HepG2 (cell line): ENCODE results near the gene PIGL. TPM values are rescaled to one million over a fixed set of nuclear protein-coding genes. Genes with fewer than 3 reads are reported as not detected.

Experiments used
- AGO2 ChIP-seq: fragments of 200-400 bp; formaldehyde crosslinking; optimal IDR thresholded peaks from 2 replicates; pipeline ENCODE3; 2017; ENCODE audit warnings: mild to moderate bottlenecking, low read depth, low read length, moderate library complexity
- ATAD3A ChIP-seq: sonication (generic); formaldehyde crosslinking; IDR thresholded peaks from 2 replicates; pipeline ENCODE4 v1.4.0; 2020; ENCODE audit warnings: missing genetic modification reagents
- DNMT1 ChIP-seq: sonication (generic); formaldehyde crosslinking; IDR thresholded peaks from 2 replicates; pipeline ENCODE4 v1.5.1; 2020; ENCODE audit warnings: mild to moderate bottlenecking, missing genetic modification reagents
- NR2F2 ChIP-seq: IDR thresholded peaks from 2 replicates; pipeline ENCODE4 v1.6.1; 2012; ENCODE audit warnings: low read depth, inconsistent platforms, borderline replicate concordance
- NR3C1 ChIP-seq: sonication (generic); formaldehyde crosslinking; IDR thresholded peaks from 2 replicates; pipeline ENCODE4 v1.4.0; 2020; ENCODE audit warnings: missing genetic modification reagents
- RXRA ChIP-seq: sonication (generic); formaldehyde crosslinking; IDR thresholded peaks from 2 replicates; pipeline ENCODE4 v1.5.1; 2020; ENCODE audit warnings: missing genetic modification reagents
- SNRNP70 ChIP-seq: fragments of 200-400 bp; formaldehyde crosslinking; IDR thresholded peaks from 2 replicates; pipeline ENCODE4 v1.6.1; 2017; ENCODE audit warnings: mild to moderate bottlenecking, low read depth, low read length, moderate library complexity
- THYN1 ChIP-seq: sonication (generic); formaldehyde crosslinking; IDR thresholded peaks from 2 replicates; pipeline ENCODE4 v1.8.1; 2023; ENCODE audit warnings: low read depth, mild to moderate bottlenecking, moderate library complexity, missing genetic modification reagents, borderline replicate concordance
- ZC3H13 ChIP-seq: sonication (generic); formaldehyde crosslinking; IDR thresholded peaks from 2 replicates; pipeline ENCODE4 v1.8.1; 2023; ENCODE audit warnings: mild to moderate bottlenecking, missing genetic modification reagents, moderate library complexity
- ZNF17 ChIP-seq: sonication (generic); formaldehyde crosslinking; IDR thresholded peaks from 2 replicates; pipeline ENCODE4 v1.5.0; 2020; ENCODE audit warnings: mild to moderate bottlenecking, missing genetic modification reagents
- ZNF335 ChIP-seq: sonication (generic); formaldehyde crosslinking; IDR thresholded peaks from 2 replicates; pipeline ENCODE4 v1.4.0; 2020; ENCODE audit warnings: missing genetic modification reagents
- ZNF33A ChIP-seq: sonication (generic); formaldehyde crosslinking; IDR thresholded peaks from 2 replicates; pipeline ENCODE4 v1.5.1; 2020; ENCODE audit warnings: missing genetic modification reagents, mild to moderate bottlenecking, moderate library complexity, borderline replicate concordance
- ZNF484 ChIP-seq: sonication (generic); formaldehyde crosslinking; IDR thresholded peaks from 2 replicates; pipeline ENCODE4 v1.5.1; 2020; ENCODE audit warnings: mild to moderate bottlenecking, low read depth, missing genetic modification reagents, borderline replicate concordance
- ZNF674 ChIP-seq: sonication (generic); formaldehyde crosslinking; IDR thresholded peaks from 2 replicates; pipeline ENCODE4 v1.5.0; 2020; ENCODE audit warnings: low read depth, mild to moderate bottlenecking, missing genetic modification reagents
- ZNF883 ChIP-seq: sonication (generic); formaldehyde crosslinking; IDR thresholded peaks from 2 replicates; pipeline ENCODE4 v1.5.1; 2020; ENCODE audit warnings: mild to moderate bottlenecking, missing genetic modification reagents; ENCODE audit errors: not compliant biosample characterization
- ZSCAN22 ChIP-seq: sonication (generic); formaldehyde crosslinking; IDR thresholded peaks from 2 replicates; pipeline ENCODE4 v1.4.0; 2020; ENCODE audit warnings: mild to moderate bottlenecking, missing genetic modification reagents
- polyA plus RNA-seq, 8 experiments: library from polyadenylated mRNA; depleted of rRNA in 3 of 8; stranded (reverse) in 7 of 8; unstranded in 1 of 8; fragments of >200 nt; fragmentation: Illumina TruSeq in 4 of 8; extraction: Trizol in 4 of 8; gene quantifications; 2 replicates each; pipeline versions ENCODE4 v1.2.1 to v1.2.3, GENCODE V29; 2011 to 2016; ENCODE audit warnings: low read depth in 4 of 8, missing spikeins in 1 of 8, mixed read lengths in 1 of 8; ENCODE audit not compliant: insufficient read depth in 1 of 8
- total RNA-seq, 5 experiments: library from RNA; depleted of rRNA; stranded (reverse); fragments of >200 nt; fragmentation: Illumina TruSeq; extraction: Trizol; gene quantifications; 2 replicates each; pipeline ENCODE4 v1.2.3, GENCODE V29; 2016; ENCODE audit warnings: low read depth in 1 of 5
- TF ChIP-seq, protein P1 (sequence below): sonication (generic); formaldehyde crosslinking; IDR thresholded peaks from 2 replicates; pipeline ENCODE4 v1.9.0; 2022; ENCODE audit warnings: low read depth, missing genetic modification reagents
- TF ChIP-seq, protein P2 (sequence below): IDR thresholded peaks from 2 replicates; pipeline ENCODE4 v1.6.1; 2012; ENCODE audit warnings: low read length, improper control_type of control experiment
- TF ChIP-seq, protein P3 (sequence below): sonication (generic); formaldehyde crosslinking; IDR thresholded peaks from 2 replicates; pipeline ENCODE4 v1.4.0; 2020; ENCODE audit warnings: missing genetic modification reagents
- TF ChIP-seq, protein P4 (sequence below): sonication (generic); formaldehyde crosslinking; IDR thresholded peaks from 2 replicates; pipeline ENCODE4 v1.4.0; 2020; ENCODE audit warnings: missing genetic modification reagents, mild to moderate bottlenecking, borderline replicate concordance

PIGL gene
- total and polyA plus RNA-seq, 2 of the 13 experiments (the other 11 are each of a cell fraction or from before 2014, with no cell fraction given) = 28.5 to 63.8 TPM

DNA sequence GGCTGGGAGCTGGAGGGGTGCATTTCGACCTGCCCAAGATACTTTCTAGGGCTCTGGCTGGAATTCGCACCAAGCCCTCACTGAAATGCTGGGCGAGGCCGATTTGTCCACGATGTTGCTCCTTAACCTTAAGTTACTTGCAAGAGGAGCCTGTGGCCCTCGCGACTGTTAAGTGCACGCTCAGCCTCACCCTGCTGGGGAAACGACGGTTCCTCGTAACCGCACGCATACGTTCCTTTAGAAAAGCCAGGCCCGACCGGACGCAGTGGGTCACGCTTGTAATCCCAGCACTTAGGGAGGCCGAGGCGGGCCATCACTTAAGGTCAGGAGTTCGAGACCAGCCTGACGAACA is 1.1 kb upstream of the PIGL start (continued):
- TF ChIP-seq ZC3H13 (CRISPR knock-in tag) = peak; percentile 32; the same call in 1 of the 2 replicates
- TF ChIP-seq ZSCAN22 = no peak
- TF ChIP-seq AGO2 = no peak
- TF ChIP-seq NR3C1 (CRISPR knock-in tag) = no peak
- TF ChIP-seq NR2F2 = no peak
- TF ChIP-seq RXRA (CRISPR knock-in tag) = 0 out of 2 replicates have a peak, but pooled peaks have one; percentile 4
- TF ChIP-seq ZNF335 (CRISPR knock-in tag) = 0 out of 2 replicates have a peak, but pooled peaks have one; percentile 56
- TF ChIP-seq ZNF33A (CRISPR knock-in tag) = no peak
- TF ChIP-seq ATAD3A (CRISPR knock-in tag) = no peak
- TF ChIP-seq ZNF17 (CRISPR knock-in tag) = no peak
- no peak for TF ChIP-seq THYN1 (CRISPR knock-in tag)
- TF ChIP-seq, protein P1, sequence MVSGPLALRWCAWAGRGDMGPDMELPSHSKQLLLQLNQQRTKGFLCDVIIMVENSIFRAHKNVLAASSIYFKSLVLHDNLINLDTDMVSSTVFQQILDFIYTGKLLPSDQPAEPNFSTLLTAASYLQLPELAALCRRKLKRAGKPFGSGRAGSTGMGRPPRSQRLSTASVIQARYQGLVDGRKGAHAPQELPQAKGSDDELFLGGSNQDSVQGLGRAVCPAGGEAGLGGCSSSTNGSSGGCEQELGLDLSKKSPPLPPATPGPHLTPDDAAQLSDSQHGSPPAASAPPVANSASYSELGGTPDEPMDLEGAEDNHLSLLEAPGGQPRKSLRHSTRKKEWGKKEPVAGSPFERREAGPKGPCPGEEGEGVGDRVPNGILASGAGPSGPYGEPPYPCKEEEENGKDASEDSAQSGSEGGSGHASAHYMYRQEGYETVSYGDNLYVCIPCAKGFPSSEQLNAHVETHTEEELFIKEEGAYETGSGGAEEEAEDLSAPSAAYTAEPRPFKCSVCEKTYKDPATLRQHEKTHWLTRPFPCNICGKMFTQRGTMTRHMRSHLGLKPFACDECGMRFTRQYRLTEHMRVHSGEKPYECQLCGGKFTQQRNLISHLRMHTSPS (CRISPR knock-in tag) = no peak
- TF ChIP-seq ZNF484 (CRISPR knock-in tag) = no peak
- TF ChIP-seq SNRNP70 = no peak
- TF ChIP-seq, protein P2, sequence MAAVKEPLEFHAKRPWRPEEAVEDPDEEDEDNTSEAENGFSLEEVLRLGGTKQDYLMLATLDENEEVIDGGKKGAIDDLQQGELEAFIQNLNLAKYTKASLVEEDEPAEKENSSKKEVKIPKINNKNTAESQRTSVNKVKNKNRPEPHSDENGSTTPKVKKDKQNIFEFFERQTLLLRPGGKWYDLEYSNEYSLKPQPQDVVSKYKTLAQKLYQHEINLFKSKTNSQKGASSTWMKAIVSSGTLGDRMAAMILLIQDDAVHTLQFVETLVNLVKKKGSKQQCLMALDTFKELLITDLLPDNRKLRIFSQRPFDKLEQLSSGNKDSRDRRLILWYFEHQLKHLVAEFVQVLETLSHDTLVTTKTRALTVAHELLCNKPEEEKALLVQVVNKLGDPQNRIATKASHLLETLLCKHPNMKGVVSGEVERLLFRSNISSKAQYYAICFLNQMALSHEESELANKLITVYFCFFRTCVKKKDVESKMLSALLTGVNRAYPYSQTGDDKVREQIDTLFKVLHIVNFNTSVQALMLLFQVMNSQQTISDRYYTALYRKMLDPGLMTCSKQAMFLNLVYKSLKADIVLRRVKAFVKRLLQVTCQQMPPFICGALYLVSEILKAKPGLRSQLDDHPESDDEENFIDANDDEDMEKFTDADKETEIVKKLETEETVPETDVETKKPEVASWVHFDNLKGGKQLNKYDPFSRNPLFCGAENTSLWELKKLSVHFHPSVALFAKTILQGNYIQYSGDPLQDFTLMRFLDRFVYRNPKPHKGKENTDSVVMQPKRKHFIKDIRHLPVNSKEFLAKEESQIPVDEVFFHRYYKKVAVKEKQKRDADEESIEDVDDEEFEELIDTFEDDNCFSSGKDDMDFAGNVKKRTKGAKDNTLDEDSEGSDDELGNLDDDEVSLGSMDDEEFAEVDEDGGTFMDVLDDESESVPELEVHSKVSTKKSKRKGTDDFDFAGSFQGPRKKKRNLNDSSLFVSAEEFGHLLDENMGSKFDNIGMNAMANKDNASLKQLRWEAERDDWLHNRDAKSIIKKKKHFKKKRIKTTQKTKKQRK = no peak
- TF ChIP-seq, protein P3, sequence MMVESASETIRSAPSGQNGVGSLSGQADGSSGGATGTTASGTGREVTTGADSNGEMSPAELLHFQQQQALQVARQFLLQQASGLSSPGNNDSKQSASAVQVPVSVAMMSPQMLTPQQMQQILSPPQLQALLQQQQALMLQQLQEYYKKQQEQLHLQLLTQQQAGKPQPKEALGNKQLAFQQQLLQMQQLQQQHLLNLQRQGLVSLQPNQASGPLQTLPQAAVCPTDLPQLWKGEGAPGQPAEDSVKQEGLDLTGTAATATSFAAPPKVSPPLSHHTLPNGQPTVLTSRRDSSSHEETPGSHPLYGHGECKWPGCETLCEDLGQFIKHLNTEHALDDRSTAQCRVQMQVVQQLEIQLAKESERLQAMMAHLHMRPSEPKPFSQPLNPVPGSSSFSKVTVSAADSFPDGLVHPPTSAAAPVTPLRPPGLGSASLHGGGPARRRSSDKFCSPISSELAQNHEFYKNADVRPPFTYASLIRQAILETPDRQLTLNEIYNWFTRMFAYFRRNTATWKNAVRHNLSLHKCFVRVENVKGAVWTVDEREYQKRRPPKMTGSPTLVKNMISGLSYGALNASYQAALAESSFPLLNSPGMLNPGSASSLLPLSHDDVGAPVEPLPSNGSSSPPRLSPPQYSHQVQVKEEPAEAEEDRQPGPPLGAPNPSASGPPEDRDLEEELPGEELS (CRISPR knock-in tag) = no peak
- 0 out of 2 replicates have a peak, but pooled peaks have one; percentile 55 for TF ChIP-seq DNMT1
- TF ChIP-seq ZNF883 (CRISPR knock-in tag) = peak; percentile 8
- TF ChIP-seq, protein P4, sequence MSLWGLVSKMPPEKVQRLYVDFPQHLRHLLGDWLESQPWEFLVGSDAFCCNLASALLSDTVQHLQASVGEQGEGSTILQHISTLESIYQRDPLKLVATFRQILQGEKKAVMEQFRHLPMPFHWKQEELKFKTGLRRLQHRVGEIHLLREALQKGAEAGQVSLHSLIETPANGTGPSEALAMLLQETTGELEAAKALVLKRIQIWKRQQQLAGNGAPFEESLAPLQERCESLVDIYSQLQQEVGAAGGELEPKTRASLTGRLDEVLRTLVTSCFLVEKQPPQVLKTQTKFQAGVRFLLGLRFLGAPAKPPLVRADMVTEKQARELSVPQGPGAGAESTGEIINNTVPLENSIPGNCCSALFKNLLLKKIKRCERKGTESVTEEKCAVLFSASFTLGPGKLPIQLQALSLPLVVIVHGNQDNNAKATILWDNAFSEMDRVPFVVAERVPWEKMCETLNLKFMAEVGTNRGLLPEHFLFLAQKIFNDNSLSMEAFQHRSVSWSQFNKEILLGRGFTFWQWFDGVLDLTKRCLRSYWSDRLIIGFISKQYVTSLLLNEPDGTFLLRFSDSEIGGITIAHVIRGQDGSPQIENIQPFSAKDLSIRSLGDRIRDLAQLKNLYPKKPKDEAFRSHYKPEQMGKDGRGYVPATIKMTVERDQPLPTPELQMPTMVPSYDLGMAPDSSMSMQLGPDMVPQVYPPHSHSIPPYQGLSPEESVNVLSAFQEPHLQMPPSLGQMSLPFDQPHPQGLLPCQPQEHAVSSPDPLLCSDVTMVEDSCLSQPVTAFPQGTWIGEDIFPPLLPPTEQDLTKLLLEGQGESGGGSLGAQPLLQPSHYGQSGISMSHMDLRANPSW = no peak
- TF ChIP-seq ZNF674 (CRISPR knock-in tag) = peak; percentile 57; the same call in 1 of the 2 replicates
